GM21723 (cell line): ENCODE measurements around the gene CNTFR.
"Not testable (repeated sequence)": the region's sequence is repeated elsewhere in the genome, so short reads cannot be mapped to it uniquely, and the experiment has no call there.

Experiments
- ATAC-seq: cut with Tn5 transposase; IDR thresholded peaks from one replicate; pipeline ENCODE4 v1.9.1; 2021; ENCODE audit warnings: mild to moderate bottlenecking, moderate library complexity; ENCODE audit not compliant: unreplicated experiment

CNTFR gene

GRCh38 chr9:34555500-34555899 lies 34.0 kb downstream of the CNTFR start:
- ATAC-seq: no peak

GRCh38 chr9:34555002-34555348 lies 34.5 kb downstream of the CNTFR start:
- no peak for ATAC-seq

GRCh38 chr9:34554211-34555001 lies 35.1 kb downstream of the CNTFR start:
- no peak for ATAC-seq

GRCh38 chr9:34553511-34554021 lies 36.0 kb downstream of the CNTFR start:
- ATAC-seq: no peak

GRCh38 chr9:34552986-34553385 lies 36.5 kb downstream of the CNTFR start:
- ATAC-seq: no peak

GRCh38 chr9:34552606-34552981 lies 36.9 kb downstream of the CNTFR start:
- ATAC-seq: no peak

GRCh38 chr9:34551751-34552605 lies 37.5 kb downstream of the CNTFR start:
- no peak for ATAC-seq

GRCh38 chr9:34550681-34551270 lies 38.7 kb downstream of the CNTFR start:
- ATAC-seq: no peak

GRCh38 chr9:34550016-34550680 lies 39.4 kb downstream of the CNTFR start:
- no peak for ATAC-seq

- ATAC-seq: no peak
These were observed 40.2 kb downstream of the CNTFR start for GRCh38 chr9:34549407-34549732.

GRCh38 chr9:34547960-34548611 lies 41.4 kb downstream of the CNTFR start:
- no peak for ATAC-seq

- no peak for ATAC-seq
These were observed 42.4 kb downstream of the CNTFR start for GRCh38 chr9:34546834-34547827.

GRCh38 chr9:34546102-34546833 lies 43.3 kb downstream of the CNTFR start:
- no peak for ATAC-seq

- ATAC-seq: no peak
These were observed 44.0 kb downstream of the CNTFR start for GRCh38 chr9:34545497-34545896.

GRCh38 chr9:34544035-34544434 lies 45.5 kb downstream of the CNTFR start:
- ATAC-seq: no peak

- no peak for ATAC-seq
These were observed 48.0 kb downstream of the CNTFR start for GRCh38 chr9:34541540-34541939.

- no peak for ATAC-seq
These were observed 48.7 kb downstream of the CNTFR start for GRCh38 chr9:34540827-34541226.

GRCh38 chr9:34536685-34537084 lies 52.8 kb downstream of the CNTFR start:
- ATAC-seq: no peak

GRCh38 chr9:34532041-34532440 lies 57.5 kb downstream of the CNTFR start:
- not testable (repeated sequence) for ATAC-seq
